Measurements from ENCODE around the gene ZNF276. TPM values are rescaled to one million over a fixed set of nuclear protein-coding genes. Genes with fewer than 3 reads are reported as not detected.

ZNF276 gene
- total RNA-seq, 1 experiment from 2014 or later, result 19.9 TPM

- CTCF ChIA-PET, result no interaction called here
- Histone ChIP-seq H3K27me3 (ENCODE audit: control insufficient read depth, insufficient read depth, low read length) (no peaks in the 10 kb centered on the region), H3K4me1 (ENCODE audit: control insufficient read depth, insufficient read depth, low read length) (no peaks in the 10 kb centered on the region), H3K9me3 (ENCODE audit: control insufficient read depth, insufficient read depth, low read depth, low read length) (no peaks in the 10 kb centered on the region), H3K27ac (ENCODE audit: low read length) (no peak overlapping the region), H3K36me3 (ENCODE audit: control insufficient read depth, insufficient read depth, low read length) (peaks cover 5% of the 10 kb centered on the region; the same call in 1 of the 2 replicates), H3K4me3 (ENCODE audit: low read depth in 2 of 2, low read length in 2 of 2) (no peak overlapping the region)
- in situ Hi-C loops (cut with HindIII; ENCODE audit: low pct_unique_long_range_greater_than_20kb, low sequenced_read_pairs), result no loop called here
- POLR2A ChIA-PET, result no interaction called here
- no peak for TF ChIP-seq TCF7L2 (IDR thresholded peaks at IDR 0.05; ENCODE audit: low read depth, low read length)
- TF ChIP-seq POLR2AphosphoS5 (IDR thresholded peaks at IDR 0.05; ENCODE audit: low read depth, low read length), result no peak
- no peak for TF ChIP-seq REST (IDR thresholded peaks at IDR 0.05; ENCODE audit: insufficient read depth in 1 of 2, low read depth in 2 of 2, low read length in 1 of 2)
- TF ChIP-seq SIN3A (IDR thresholded peaks at IDR 0.05; ENCODE audit: borderline replicate concordance, insufficient read depth, low read depth, low read length), result no peak
- TF ChIP-seq CTCF (IDR thresholded peaks at IDR 0.05), result no peak
- no peak for ATAC-seq
- no TSS peak for BruUV-seq (replicated peaks)
- intact Hi-C loops (cut with micrococcal nuclease; ENCODE audit: unreplicated experiment), result no loop called here
- no peak for DNase-seq (ENCODE audit: low read depth, low spot score)
These were observed 12.0 kb downstream of the ZNF276 start for GRCh38 chr16:89733322-89733721.

- CTCF ChIA-PET, result no interaction called here
- no peak for TF ChIP-seq SIN3A (IDR thresholded peaks at IDR 0.05; ENCODE audit: borderline replicate concordance, insufficient read depth, low read depth, low read length)
- no peak for TF ChIP-seq TCF7L2 (IDR thresholded peaks at IDR 0.05; ENCODE audit: low read depth, low read length)
- no peak for TF ChIP-seq CTCF (IDR thresholded peaks at IDR 0.05)
- TF ChIP-seq POLR2AphosphoS5 (IDR thresholded peaks at IDR 0.05; ENCODE audit: low read depth, low read length), result no peak
- TF ChIP-seq REST (IDR thresholded peaks at IDR 0.05; ENCODE audit: insufficient read depth in 1 of 2, low read depth in 2 of 2, low read length in 1 of 2), result no peak
- Histone ChIP-seq H3K27ac (ENCODE audit: low read length) (no peak overlapping the region), H3K27me3 (ENCODE audit: control insufficient read depth, insufficient read depth, low read length) (no peaks in the 10 kb centered on the region), H3K9me3 (ENCODE audit: control insufficient read depth, insufficient read depth, low read depth, low read length) (no peaks in the 10 kb centered on the region), H3K4me1 (ENCODE audit: control insufficient read depth, insufficient read depth, low read length) (no peaks in the 10 kb centered on the region), H3K4me3 (ENCODE audit: low read depth in 2 of 2, low read length in 2 of 2) (no peak overlapping the region), H3K36me3 (ENCODE audit: control insufficient read depth, insufficient read depth, low read length) (peaks cover 4% of the 10 kb centered on the region; the same call in 1 of the 2 replicates)
- in situ Hi-C loops (cut with HindIII; ENCODE audit: low pct_unique_long_range_greater_than_20kb, low sequenced_read_pairs) (no loop called here), intact Hi-C loops (cut with micrococcal nuclease; ENCODE audit: unreplicated experiment) (no loop called here)
- POLR2A ChIA-PET, result no interaction called here
- ATAC-seq (no peak), DNase-seq (ENCODE audit: low read depth, low spot score) (no peak)
- no TSS peak for BruUV-seq (replicated peaks)
These were observed 12.5 kb downstream of the ZNF276 start for GRCh38 chr16:89733792-89734191.

Data from Panc1 (cell line).